ENCODE data around the gene CD163L1. TPM values are rescaled to one million over a fixed set of nuclear protein-coding genes. Genes with fewer than 3 reads are reported as not detected.

Gene CD163L1
- under 0.01 TPM in 1 of 2 replicates, not detected in the other for total RNA-seq

DNA sequence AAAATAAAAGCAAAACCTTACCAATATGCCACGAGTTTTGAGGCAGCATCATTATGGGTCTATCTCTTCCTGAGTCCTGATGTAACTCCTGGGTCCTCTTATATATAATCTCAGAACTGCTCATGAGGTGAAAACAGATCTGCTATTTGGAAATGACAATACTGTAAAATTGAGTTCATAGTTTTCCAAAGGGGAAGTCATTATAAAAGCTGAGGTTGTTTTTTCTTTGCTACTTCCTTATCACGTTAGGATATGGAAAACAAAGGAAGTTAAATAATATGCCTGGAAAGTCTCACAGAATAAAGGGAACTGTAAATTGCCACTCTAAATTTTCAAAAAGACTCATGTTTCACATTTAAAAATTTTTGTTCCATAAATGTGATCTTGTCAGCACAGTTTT lies at the start of gene CD163L1:
TSS of gene CD163L1 (minus strand) at position 78 of the 400 bp plus-strand sequence. CDS start at position 52, 26 bp downstream.

Other genes with a start within 250 kb of the CD163L1 start
- gene ACSM4, start 140.1 kb downstream of the CD163L1 start, total RNA-seq: not detected in 2 replicates
- gene CD163, start 59.6 kb upstream of the CD163L1 start, total RNA-seq: not detected in 2 replicates
- gene APOBEC1, start 221.8 kb upstream of the CD163L1 start, total RNA-seq: not detected in 2 replicates

Data from cardiac atrium fibroblast (primary cell).